ENCODE measurements around the gene APOBEC4. TPM values are rescaled to one million over a fixed set of nuclear protein-coding genes. Genes with fewer than 3 reads are reported as not detected.
"Not testable (repeated sequence)": the region's sequence is repeated elsewhere in the genome, so short reads cannot be mapped to it uniquely, and the experiment has no call there.

The APOBEC4 gene
- polyA plus RNA-seq, 1 of the 3 experiments (the other 2 are of a cell fraction) = not detected

DNA sequence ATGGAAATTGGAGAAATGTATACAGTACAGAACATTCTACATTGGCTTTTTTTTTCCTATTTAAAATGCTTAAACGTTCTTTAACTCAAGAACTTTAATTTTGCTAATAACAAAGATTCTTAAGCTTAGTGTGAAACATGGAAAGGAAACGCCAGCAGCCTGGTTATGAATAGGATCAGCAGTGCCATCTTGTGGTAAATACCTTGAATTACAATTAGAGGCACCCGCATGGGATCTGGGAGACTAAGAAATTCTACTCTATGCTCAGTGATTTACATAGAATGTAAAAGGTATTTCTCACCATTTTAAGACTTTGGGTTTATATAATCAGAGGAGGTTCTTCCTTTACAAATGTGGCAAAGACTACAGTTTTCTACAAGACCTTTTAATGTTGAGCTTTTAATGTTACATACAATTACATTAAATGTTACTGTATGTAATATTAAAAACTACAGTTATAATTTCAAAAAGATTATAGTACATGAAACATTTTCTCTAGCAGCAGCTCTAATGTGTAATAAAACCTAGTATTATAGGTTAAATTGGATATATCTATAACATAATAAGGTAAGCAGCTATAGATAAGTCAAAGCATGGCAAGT, 32.1 kb upstream of the APOBEC4 start:
- Histone ChIP-seq H2AFZ (ENCODE audit: low read depth) (no peak overlapping the region), H3K79me2 (ENCODE audit: insufficient read depth) (no peaks in the 10 kb centered on the region), H3K9me3 (no peaks in the 10 kb centered on the region), H3K9me2 (no peaks in the 10 kb centered on the region), H3K27ac (ENCODE audit: low read depth in 2 of 2, low read length in 1 of 2) (no peak overlapping the region), H3K27me3 (ENCODE audit: insufficient read depth) (no peaks in the 10 kb centered on the region), H3F3A (replicated peaks; ENCODE audit: insufficient read depth) (no peaks in the 10 kb centered on the region), H4K20me1 (ENCODE audit: insufficient read depth) (no peaks in the 10 kb centered on the region), H3K4me1 (ENCODE audit: control insufficient read depth in 1 of 2, insufficient read depth in 2 of 2, low read depth in 1 of 2, low read length in 1 of 2) (no peaks in the 10 kb centered on the region), H3K9ac (no peak overlapping the region), H3K4me2 (no peak overlapping the region), H3K36me3 (replicated peaks in 1 of 2; ENCODE audit: control insufficient read depth in 1 of 2, insufficient read depth in 2 of 2, low read length in 1 of 2) (no peaks in the 10 kb centered on the region), H3K4me3 (ENCODE audit: low read depth in 2 of 2, low read length in 1 of 2) (no peak overlapping the region; a peak in 1 of 4 replicates)
- CTCF ChIA-PET = interaction anchor here (0.6 to 2.8 kb wide), 41 partner anchors 8 to 570 kb away, joined by 3 to 39 read pairs (median 4); no protein-coding TSS in a partner anchor
- TF ChIP-seq, protein P1, sequence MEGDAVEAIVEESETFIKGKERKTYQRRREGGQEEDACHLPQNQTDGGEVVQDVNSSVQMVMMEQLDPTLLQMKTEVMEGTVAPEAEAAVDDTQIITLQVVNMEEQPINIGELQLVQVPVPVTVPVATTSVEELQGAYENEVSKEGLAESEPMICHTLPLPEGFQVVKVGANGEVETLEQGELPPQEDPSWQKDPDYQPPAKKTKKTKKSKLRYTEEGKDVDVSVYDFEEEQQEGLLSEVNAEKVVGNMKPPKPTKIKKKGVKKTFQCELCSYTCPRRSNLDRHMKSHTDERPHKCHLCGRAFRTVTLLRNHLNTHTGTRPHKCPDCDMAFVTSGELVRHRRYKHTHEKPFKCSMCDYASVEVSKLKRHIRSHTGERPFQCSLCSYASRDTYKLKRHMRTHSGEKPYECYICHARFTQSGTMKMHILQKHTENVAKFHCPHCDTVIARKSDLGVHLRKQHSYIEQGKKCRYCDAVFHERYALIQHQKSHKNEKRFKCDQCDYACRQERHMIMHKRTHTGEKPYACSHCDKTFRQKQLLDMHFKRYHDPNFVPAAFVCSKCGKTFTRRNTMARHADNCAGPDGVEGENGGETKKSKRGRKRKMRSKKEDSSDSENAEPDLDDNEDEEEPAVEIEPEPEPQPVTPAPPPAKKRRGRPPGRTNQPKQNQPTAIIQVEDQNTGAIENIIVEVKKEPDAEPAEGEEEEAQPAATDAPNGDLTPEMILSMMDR (IDR thresholded peaks at IDR 0.05) = peak; percentile 70
- TF ChIP-seq RAD21 (IDR thresholded peaks at IDR 0.05; ENCODE audit: low read length) (peak; percentile 77), EZH2phosphoT487 (IDR thresholded peaks at IDR 0.05; ENCODE audit: borderline replicate concordance, low read depth) (no peak), SMC3 (IDR thresholded peaks at IDR 0.05; ENCODE audit: low read depth, low read length) (peak; percentile 67)
- TF ChIP-seq, protein P2, sequence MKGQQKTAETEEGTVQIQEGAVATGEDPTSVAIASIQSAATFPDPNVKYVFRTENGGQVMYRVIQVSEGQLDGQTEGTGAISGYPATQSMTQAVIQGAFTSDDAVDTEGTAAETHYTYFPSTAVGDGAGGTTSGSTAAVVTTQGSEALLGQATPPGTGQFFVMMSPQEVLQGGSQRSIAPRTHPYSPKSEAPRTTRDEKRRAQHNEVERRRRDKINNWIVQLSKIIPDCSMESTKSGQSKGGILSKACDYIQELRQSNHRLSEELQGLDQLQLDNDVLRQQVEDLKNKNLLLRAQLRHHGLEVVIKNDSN (IDR thresholded peaks at IDR 0.05; ENCODE audit: borderline replicate concordance, low read depth) = no peak
- peak; percentile 56 for DNase-seq
- POLR2A ChIA-PET = no interaction called here
- WGBS (ENCODE audit: low lambda C conversion rate) = 24% methylated on average over 3 of the region's 3 CpGs

DNA sequence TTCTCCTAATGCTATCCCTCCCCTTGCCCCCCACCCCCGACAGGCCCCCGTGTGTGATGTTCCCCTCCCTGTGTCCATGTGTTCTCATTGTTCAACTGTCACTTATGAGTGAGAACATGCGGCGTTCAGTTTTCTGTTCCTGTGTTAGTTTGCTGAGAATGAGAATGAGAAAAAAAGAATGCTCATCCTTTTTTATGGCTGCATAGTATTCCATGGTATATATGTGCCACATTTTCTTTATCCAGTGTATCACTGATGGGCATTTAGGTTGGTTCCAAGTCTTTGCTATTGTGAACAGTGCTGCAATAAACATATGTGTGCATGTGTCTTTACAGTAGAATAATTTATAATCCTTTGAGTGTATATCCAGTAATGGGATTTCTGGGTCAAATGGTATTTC, 26.2 kb upstream of the APOBEC4 start:
- H3K4me2 ChIP-seq; H3K9ac ChIP-seq; DNase-seq; H3K36me3 ChIP-seq (replicated peaks in 1 of 2; ENCODE audit: control insufficient read depth in 1 of 2, insufficient read depth in 2 of 2, low read length in 1 of 2); H3K4me3 ChIP-seq (ENCODE audit: low read depth in 2 of 2, low read length in 1 of 2); H3K9me2 ChIP-seq; H3K4me1 ChIP-seq (ENCODE audit: control insufficient read depth in 1 of 2, insufficient read depth in 2 of 2, low read depth in 1 of 2, low read length in 1 of 2); H3K79me2 ChIP-seq (ENCODE audit: insufficient read depth); H3K9me3 ChIP-seq; H3K27ac ChIP-seq (ENCODE audit: low read depth in 2 of 2, low read length in 1 of 2); POLR2A ChIA-PET; H3F3A ChIP-seq (replicated peaks; ENCODE audit: insufficient read depth); H2AFZ ChIP-seq (ENCODE audit: low read depth); H4K20me1 ChIP-seq (ENCODE audit: insufficient read depth); H3K27me3 ChIP-seq (ENCODE audit: insufficient read depth): not testable (repeated sequence)
- CTCF ChIA-PET = interaction anchor here (0.9 to 2.0 kb wide), 2 partner anchors 237 kb away, joined by 3 to 7 read pairs; no protein-coding TSS in a partner anchor
- WGBS (ENCODE audit: low lambda C conversion rate) = 100% methylated on average over 4 of the region's 4 CpGs

DNA sequence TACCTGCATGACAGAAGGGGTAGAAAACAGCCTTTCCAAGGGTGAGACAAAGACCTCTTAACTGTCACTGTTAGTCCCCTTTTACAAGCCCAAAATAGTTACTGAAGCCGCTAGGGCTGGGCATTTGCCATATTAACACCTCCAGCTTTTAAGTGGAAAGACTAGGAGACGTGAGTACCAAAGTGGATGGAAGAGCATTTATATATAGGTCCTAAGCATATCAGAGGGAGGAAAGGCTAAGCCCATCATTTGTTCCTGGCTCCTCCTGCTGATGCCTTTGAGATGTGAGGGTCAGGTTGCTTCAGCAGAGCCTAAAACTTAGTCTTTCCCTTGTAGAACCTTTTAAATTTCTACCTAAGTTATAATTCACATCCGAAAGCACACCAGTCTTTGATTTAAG, 25.7 kb upstream of the APOBEC4 start:
- no peaks in the 10 kb centered on the region for H3K79me2 ChIP-seq (ENCODE audit: insufficient read depth)
- H2AFZ ChIP-seq (ENCODE audit: low read depth) = no peak overlapping the region
- 75% methylated on average over 3 of the region's 3 CpGs for WGBS (ENCODE audit: low lambda C conversion rate)
- CTCF ChIA-PET = interaction anchor here (0.9 kb wide), 1 partner anchor 237 kb away, joined by 3 read pairs; no protein-coding TSS in a partner anchor
- no peaks in the 10 kb centered on the region for H3K36me3 ChIP-seq (replicated peaks in 1 of 2; ENCODE audit: control insufficient read depth in 1 of 2, insufficient read depth in 2 of 2, low read length in 1 of 2)
- POLR2A ChIA-PET = no interaction called here
- H3K4me3 ChIP-seq (ENCODE audit: low read depth in 2 of 2, low read length in 1 of 2) = no peak overlapping the region
- no peak overlapping the region for H3K4me2 ChIP-seq
- H3K9me3 ChIP-seq = no peaks in the 10 kb centered on the region
- no peaks in the 10 kb centered on the region for H3K9me2 ChIP-seq
- DNase-seq = no peak
- H3K4me1 ChIP-seq (ENCODE audit: control insufficient read depth in 1 of 2, insufficient read depth in 2 of 2, low read depth in 1 of 2, low read length in 1 of 2) = peaks cover 0 to 2% of the 10 kb centered on the region in 2 experiments; a peak in 1 of 4 replicates
- no peaks in the 10 kb centered on the region for H3F3A ChIP-seq (replicated peaks; ENCODE audit: insufficient read depth)
- TF ChIP-seq NRF1 (IDR thresholded peaks at IDR 0.05; ENCODE audit: low read depth, low read length) (no peak), CHD2 (IDR thresholded peaks at IDR 0.05; ENCODE audit: low read length, partially characterized antibody) (no peak), GATA2 (CRISPR knock-in tag; IDR thresholded peaks at IDR 0.05) (no peak), ELF1 (IDR thresholded peaks at IDR 0.05) (no peak), SIN3A (IDR thresholded peaks at IDR 0.05; ENCODE audit: borderline replicate concordance, low read depth, low read length) (no peak)
- TF ChIP-seq, protein P3, sequence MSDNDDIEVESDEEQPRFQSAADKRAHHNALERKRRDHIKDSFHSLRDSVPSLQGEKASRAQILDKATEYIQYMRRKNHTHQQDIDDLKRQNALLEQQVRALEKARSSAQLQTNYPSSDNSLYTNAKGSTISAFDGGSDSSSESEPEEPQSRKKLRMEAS (IDR thresholded peaks at IDR 0.05; ENCODE audit: low read depth) = no peak
- H3K27ac ChIP-seq (ENCODE audit: low read depth in 2 of 2, low read length in 1 of 2) = no peak overlapping the region
- no peaks in the 10 kb centered on the region for H3K27me3 ChIP-seq (ENCODE audit: insufficient read depth)
- H4K20me1 ChIP-seq (ENCODE audit: insufficient read depth) = no peaks in the 10 kb centered on the region
- no peak overlapping the region for H3K9ac ChIP-seq

Data from SK-N-SH (cell line).